ENCODE data around the gene NIF3L1. TPM values are rescaled to one million over a fixed set of nuclear protein-coding genes. Genes with fewer than 3 reads are reported as not detected.

The NIF3L1 gene
- total RNA-seq, 1 experiment from 2014 or later = 55.3 TPM

- Histone ChIP-seq H3K4me1 (no peaks in the 10 kb centered on the region), H3K27ac (no peak overlapping the region), H3K9me3 (replicated peaks) (no peaks in the 10 kb centered on the region), H3K27me3 (no peaks in the 10 kb centered on the region), H3K4me3 (no peak overlapping the region), H3K36me3 (peaks cover 55% of the 10 kb centered on the region)
- DNase-seq = no peak
Measured at GRCh38 chr2:200913654-200914053, 24.5 kb downstream of the NIF3L1 start.

GRCh38 chr2:200922439-200922838, 33.3 kb downstream of the NIF3L1 start:
- no peaks in the 10 kb centered on the region for H3K4me1 ChIP-seq
- no peak overlapping the region for H3K4me3 ChIP-seq
- H3K9me3 ChIP-seq (replicated peaks) = no peaks in the 10 kb centered on the region
- DNase-seq = no peak
- peaks cover 53% of the 10 kb centered on the region for H3K36me3 ChIP-seq
- no peak overlapping the region for H3K27ac ChIP-seq
- no peaks in the 10 kb centered on the region for H3K27me3 ChIP-seq

GRCh38 chr2:200929334-200930249, 40.4 kb downstream of the NIF3L1 start:
- no peaks in the 10 kb centered on the region for H3K27me3 ChIP-seq
- no peak overlapping the region for H3K4me3 ChIP-seq
- H3K9me3 ChIP-seq (replicated peaks) = no peaks in the 10 kb centered on the region
- DNase-seq = no peak
- no peak overlapping the region for H3K27ac ChIP-seq
- H3K36me3 ChIP-seq = peaks cover 38% of the 10 kb centered on the region
- H3K4me1 ChIP-seq = no peaks in the 10 kb centered on the region

- Histone ChIP-seq H3K4me1 (no peaks in the 10 kb centered on the region), H3K27me3 (no peaks in the 10 kb centered on the region), H3K9me3 (replicated peaks) (no peaks in the 10 kb centered on the region), H3K4me3 (no peak overlapping the region), H3K36me3 (peaks cover 45% of the 10 kb centered on the region), H3K27ac (no peak overlapping the region)
- DNase-seq = no peak
Measured at GRCh38 chr2:200930947-200931626, 41.9 kb downstream of the NIF3L1 start.

GRCh38 chr2:200939832-200940231, 50.7 kb downstream of the NIF3L1 start:
- Histone ChIP-seq H3K9me3 (replicated peaks) (no peaks in the 10 kb centered on the region), H3K27ac (no peak overlapping the region), H3K4me3 (no peak overlapping the region), H3K36me3 (peaks cover 46% of the 10 kb centered on the region), H3K27me3 (no peaks in the 10 kb centered on the region), H3K4me1 (no peaks in the 10 kb centered on the region)
- no peak for DNase-seq

GRCh38 chr2:200943527-200944105, 54.4 kb downstream of the NIF3L1 start:
- Histone ChIP-seq H3K27me3 (no peaks in the 10 kb centered on the region), H3K27ac (no peak overlapping the region), H3K4me3 (no peak overlapping the region), H3K4me1 (no peaks in the 10 kb centered on the region), H3K36me3 (peaks cover 39% of the 10 kb centered on the region), H3K9me3 (replicated peaks) (no peaks in the 10 kb centered on the region)
- DNase-seq = no peak

GRCh38 chr2:200944467-200945394, 55.6 kb downstream of the NIF3L1 start:
- Histone ChIP-seq H3K27ac (no peak overlapping the region), H3K27me3 (no peaks in the 10 kb centered on the region), H3K36me3 (peaks cover 44% of the 10 kb centered on the region), H3K9me3 (replicated peaks) (no peaks in the 10 kb centered on the region), H3K4me3 (no peak overlapping the region), H3K4me1 (no peaks in the 10 kb centered on the region)
- DNase-seq = peak in 1 of 2 experiments; percentile 9

- no peaks in the 10 kb centered on the region for H3K9me3 ChIP-seq (replicated peaks)
- DNase-seq = no peak
- no peak overlapping the region for H3K4me3 ChIP-seq
- H3K27me3 ChIP-seq = no peaks in the 10 kb centered on the region
- H3K36me3 ChIP-seq = peaks cover 44% of the 10 kb centered on the region
- no peaks in the 10 kb centered on the region for H3K4me1 ChIP-seq
- no peak overlapping the region for H3K27ac ChIP-seq
Measured at GRCh38 chr2:200945395-200945729, 56.2 kb downstream of the NIF3L1 start.

GRCh38 chr2:200950378-200950777, 61.2 kb downstream of the NIF3L1 start:
- Histone ChIP-seq H3K4me1 (no peaks in the 10 kb centered on the region), H3K36me3 (peaks cover 50% of the 10 kb centered on the region), H3K27ac (no peak overlapping the region), H3K9me3 (replicated peaks) (no peaks in the 10 kb centered on the region), H3K27me3 (no peaks in the 10 kb centered on the region), H3K4me3 (no peak overlapping the region)
- DNase-seq = no peak

Other genes with a start within 250 kb of the NIF3L1 start
- gene BZW1, start 77.5 kb upstream of the NIF3L1 start, total RNA-seq (2014; rRNA removed; shearing (Covaris generic)) = 448 and 478 TPM in 2 replicates
- gene CLK1, start 24.7 kb upstream of the NIF3L1 start, total RNA-seq (2014; rRNA removed; shearing (Covaris generic)) = 75.6 and 86.3 TPM in 2 replicates
- gene PPIL3, start 294 bp upstream of the NIF3L1 start, total RNA-seq (2014; rRNA removed; shearing (Covaris generic)) = 36.7 and 39.1 TPM in 2 replicates
- 23.5 and 27.5 TPM in 2 replicates for gene ORC2, start 74.3 kb downstream of the NIF3L1 start, total RNA-seq (2014; rRNA removed; shearing (Covaris generic))
- gene HYCC2, start 182.3 kb downstream of the NIF3L1 start, total RNA-seq (2014; rRNA removed; shearing (Covaris generic)) = 6.6 and 9.3 TPM in 2 replicates
- gene NDUFB3, start 182.6 kb downstream of the NIF3L1 start, total RNA-seq (2014; rRNA removed; shearing (Covaris generic)) = 126 and 138 TPM in 2 replicates
- 13.6 TPM in 2 replicates for gene CFLAR, start 226.8 kb downstream of the NIF3L1 start, total RNA-seq (2014; rRNA removed; shearing (Covaris generic))

Measured in SJCRH30 (cell line).